ENCODE results near the gene KLHL25.

The KLHL25 gene

GRCh38 chr15:85773249-85773648 lies 21.5 kb downstream of the KLHL25 start:
- no peak for FAIRE-seq

DNA sequence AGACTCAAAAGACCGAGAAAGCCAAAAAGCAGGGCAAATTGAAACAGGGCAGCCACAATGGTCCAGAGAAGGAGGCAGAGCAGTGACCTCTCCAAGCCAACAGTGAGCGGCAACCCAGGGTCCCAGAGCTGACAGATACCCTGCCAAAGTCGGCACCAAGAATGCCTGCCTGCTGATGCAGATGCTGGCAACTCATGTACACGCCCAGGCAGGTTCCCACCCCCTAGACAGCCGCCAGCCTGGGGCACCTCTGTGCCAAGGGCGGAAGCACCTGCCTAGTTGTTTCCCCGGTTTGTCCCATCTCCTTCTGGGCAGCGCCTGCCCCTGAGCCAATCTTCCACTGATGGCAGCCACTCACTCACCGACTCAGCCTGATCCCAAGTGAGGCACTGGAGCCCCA lies 22.1 kb downstream of the KLHL25 start:
- no peak for FAIRE-seq

DNA sequence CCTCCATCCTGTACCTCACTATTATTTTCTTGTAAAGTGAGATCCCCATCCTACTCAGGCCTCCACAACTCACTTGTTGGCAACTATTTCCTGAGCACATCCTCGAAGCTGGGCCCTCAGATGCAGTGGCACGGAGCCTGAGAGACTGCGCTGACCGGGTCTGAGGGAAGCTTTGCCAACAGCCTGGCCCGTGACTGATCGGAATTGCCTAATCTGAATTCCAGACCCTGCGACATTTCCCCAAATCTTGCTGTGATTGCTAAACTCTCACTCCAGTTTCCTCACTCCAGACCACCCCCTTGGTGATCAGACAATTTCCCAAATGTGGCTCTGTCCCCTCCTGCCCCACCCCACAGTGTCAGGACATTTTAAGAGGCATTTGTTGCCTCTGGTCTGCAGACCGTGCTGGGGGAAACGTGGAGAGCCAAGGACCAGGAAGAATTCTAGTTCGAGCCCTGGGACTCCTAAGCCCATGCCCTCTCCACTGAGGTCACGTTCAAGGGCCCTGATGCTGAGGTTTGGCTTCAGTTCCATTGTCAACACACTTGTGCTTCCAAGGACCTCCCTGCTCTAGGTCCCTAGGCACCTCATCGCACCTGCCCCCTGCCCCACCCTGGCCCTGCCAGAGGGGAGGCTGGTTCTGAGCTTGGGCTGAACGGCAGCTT lies 22.8 kb downstream of the KLHL25 start:
- FAIRE-seq: no peak

DNA sequence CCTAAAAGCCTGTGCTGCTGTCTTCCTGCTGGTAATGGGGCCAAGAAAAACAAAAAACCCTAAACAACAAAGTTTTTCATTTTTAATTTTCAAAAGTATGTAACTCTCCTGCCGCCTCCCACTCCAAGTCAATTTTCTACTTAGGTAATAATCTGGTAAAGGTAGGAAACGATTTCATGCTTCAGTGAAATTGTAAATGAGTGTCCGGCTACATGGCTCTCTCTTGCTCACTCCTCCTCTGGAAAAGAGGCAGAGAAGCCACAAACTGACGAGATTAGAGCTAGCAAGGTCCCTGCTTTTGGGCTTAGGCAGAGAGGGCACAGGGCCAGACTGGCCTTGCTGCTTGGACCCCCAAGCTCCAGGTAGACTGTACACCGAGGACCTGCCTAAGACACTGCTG lies 23.5 kb downstream of the KLHL25 start:
- no peak for FAIRE-seq

GRCh38 chr15:85770096-85771041 lies 24.4 kb downstream of the KLHL25 start:
- no peak for FAIRE-seq

DNA sequence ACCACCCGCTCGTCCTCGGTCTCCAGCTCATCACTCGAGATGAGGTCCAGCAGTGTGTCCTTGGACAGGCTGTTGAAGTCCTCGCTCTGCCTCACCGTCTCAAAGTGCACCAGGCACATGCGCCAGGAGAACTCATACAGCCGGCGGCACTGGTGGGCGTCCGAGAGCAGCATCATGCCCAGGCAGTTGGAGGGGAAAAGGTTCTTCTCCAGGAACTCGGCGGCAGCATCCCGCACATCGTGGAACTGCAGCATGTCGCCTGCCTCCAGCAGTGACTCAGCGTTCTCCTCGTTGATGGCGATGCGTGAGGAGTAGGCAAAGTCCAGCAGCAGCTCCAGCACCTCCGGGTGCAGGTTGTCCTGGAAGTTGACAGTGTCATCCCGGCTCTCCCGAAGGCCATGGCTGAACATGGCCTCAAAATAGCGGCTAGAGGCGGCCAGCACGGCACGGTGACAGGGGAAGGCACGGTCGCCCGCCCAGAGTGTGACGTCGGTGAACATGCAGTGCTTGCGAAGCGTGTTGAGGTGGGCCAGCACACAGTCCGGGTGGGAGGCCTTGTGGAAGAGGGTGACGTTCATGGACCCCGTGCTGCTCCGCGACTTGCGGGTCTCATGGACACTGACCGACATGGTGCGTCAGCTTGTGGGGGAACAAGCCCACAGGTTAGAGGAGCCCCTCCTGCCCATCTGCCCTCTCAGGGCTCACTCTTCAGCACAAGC lies 25.4 kb downstream of the KLHL25 start:
- FAIRE-seq: no peak

- FAIRE-seq: no peak
These were observed 26.0 kb downstream of the KLHL25 start for GRCh38 chr15:85768595-85769168.

- FAIRE-seq: no peak
These were observed 26.8 kb downstream of the KLHL25 start for GRCh38 chr15:85767785-85768529.

GRCh38 chr15:85766001-85766831 lies 28.5 kb downstream of the KLHL25 start:
- FAIRE-seq: no peak

DNA sequence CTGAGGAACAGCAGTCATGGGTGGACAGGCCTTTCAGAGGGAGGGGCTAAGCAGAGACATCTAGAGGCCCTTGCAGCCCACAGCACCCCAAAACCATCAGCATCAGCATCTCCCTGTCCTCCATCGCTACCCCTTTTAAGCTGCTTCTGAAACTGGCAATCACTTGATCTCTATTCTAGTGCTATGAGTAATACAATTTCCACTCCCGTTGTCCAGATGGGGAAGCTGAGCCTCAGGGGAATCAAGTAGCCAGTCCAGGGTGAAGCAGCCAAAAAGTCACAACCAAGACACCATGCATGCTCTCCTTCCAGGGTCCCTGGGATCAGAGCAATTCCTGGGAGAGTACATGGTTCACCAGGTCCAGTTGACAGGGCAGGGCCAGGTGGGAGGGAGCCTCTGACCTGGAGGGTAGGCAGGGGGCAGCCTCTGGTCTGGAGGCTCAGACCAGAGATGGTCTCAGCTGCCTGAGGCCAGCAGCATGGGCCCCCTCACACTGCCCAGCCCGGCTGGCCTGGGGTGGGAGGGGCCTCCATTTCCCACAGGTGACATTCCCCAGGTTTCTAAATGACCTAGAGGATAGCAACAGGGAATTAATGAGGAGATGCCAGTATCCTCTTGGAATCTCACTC lies 30.0 kb downstream of the KLHL25 start:
- no peak for FAIRE-seq

DNA sequence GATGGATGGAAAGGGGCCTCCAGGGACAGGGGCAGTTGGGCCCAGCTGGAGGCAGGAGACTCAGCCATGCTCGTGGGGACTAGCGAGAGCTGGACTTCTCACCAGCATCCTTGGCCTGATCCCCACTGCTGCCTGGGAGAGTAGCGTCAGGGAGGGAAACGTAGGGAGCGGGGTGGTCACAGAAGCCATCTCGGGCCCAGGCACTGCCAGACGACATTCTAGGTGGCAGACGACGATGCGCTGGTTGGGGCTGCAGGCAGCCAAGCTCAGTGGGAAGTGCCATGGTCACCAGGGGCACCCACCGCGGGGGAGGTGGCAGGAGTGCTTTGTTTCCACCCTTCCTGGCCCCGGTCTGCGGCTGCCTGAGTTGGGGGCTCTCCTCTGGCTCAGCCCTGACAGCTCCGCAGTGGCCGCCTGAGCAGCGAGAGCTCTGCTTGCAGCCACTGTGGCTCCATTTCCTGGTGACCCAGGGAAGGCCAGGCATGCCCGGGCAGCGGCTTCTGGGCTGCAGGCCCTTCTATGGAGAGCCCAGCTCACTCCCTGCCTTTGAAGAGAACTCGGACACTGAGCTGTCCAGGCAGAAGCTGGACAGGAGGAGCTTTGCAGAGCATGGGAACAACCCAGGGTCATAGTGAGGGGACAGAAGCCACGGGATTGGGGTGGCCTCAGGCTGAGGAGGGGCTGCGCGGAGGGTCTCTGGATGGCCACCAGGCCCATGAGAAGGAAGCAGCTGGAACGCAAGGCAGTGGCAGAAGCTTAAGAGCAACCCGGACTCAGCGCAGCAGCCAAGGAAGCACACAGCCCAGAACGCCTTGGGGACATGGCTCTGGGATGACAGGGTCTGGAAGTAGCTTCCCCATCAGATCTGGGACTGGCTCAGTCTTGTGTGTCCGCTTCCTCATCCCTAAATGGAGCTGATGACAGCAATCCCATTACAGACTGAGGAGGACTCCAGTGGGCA lies 30.8 kb downstream of the KLHL25 start:
- no peak for FAIRE-seq

GRCh38 chr15:85763157-85763556 lies 31.6 kb downstream of the KLHL25 start:
- FAIRE-seq: no peak

DNA sequence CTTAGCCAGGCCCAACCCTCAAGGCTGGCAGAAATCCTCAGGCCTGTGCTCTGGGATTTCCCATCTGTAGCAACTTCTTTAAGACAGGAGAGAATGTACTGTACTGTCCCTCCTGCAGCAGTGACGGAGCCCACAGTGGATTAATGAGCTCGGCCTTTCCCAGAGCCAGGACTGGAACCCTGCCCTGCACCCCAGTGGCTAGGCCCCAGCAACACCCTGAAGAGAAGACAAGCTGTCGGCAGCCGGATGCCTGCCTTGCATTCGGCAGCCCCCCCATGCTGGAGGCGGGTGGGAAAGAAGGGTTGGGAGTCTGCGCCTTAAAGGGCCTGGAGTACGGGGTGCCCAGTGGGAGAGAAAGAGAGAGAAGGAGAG lies 32.0 kb downstream of the KLHL25 start:
- FAIRE-seq: no peak

- no peak for FAIRE-seq
These were observed 32.5 kb downstream of the KLHL25 start for GRCh38 chr15:85762039-85762755.

DNA sequence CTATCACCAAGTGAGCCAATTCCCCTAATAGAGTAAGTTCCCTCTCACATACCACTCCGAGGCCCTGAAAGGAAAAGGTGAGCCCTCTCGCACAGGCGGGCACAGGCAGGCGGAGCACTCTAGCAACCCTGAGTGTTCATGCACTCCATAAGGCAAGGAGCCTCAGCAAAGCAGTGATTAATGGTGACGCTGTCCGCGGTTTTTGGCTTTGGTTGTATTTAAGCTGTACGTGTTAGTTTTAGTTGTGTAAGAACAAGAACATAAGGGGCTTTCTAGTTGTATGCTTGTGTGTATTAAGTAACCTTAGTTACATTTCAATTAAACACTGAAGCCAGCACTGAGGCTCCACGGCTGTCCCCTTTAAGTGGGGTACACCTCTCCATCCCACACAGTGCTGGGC lies 33.1 kb downstream of the KLHL25 start:
- FAIRE-seq: no peak

DNA sequence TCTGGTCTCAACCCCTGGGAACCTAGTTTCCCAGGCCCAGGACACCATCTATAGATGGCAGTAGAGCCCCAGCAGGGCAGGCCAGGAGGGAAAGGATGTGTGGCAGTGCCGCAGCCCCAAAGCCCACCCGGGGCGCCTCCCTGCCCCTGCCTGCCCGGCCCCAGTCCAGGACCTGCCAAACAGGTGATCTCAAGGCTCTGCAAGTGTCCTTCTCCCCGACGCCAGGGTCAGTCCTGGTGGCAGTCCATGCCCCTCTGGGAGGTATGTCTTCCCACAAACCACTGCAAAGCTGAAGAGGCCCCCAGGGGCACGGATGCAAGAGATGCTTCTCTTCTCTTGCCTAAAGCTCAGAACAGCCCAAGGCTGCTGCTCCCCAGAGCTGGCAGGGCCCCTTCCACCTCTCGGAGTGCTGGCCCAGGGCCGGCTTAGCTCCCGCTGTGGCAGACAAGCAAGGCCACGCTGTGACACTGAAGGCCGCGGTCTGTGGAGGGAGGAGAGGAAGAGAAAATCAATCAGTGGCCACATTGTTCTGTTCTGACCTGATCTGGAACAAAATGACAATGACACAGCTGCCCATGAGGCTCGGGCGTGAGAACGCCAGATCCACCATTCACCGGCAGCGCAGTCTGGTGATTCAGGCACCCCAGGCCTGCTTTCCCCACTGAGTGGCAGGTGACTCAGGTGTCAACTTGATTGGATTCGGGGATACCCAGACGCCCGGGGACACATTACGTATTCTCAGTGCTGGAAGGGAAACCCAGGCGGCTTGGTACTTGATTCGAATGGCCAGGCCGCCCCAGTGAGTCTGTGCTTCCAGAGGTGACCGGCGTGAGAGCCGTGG lies 34.0 kb downstream of the KLHL25 start:
- FAIRE-seq: no peak

GRCh38 chr15:85760049-85760448 lies 34.7 kb downstream of the KLHL25 start:
- no peak for FAIRE-seq

DNA sequence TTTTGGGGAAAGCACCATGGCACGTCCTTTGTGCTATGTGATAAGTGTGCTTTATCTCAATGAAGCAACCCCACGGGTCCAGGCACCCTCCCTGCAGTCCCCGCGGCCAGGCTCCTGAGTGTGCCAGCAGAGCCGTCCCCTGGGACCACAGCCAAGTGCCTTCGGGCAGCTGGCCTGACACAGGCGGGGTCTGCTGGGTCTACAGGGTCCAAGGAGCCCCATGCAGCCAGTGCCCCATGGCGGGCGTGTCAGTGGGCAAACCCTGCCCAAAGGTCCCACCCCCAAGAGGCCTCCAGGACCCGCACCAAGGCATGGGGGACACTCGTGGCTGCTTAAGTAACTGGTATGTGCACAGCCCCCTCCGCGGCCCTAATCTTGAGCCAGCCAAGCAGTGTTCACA lies 35.3 kb downstream of the KLHL25 start:
- no peak for FAIRE-seq
